ENCODE results near the gene EVA1B. TPM values are rescaled to one million over a fixed set of nuclear protein-coding genes. Genes with fewer than 3 reads are reported as not detected.

EVA1B gene
- total RNA-seq = 84.0 and 161 TPM in 2 replicates

GRCh38 chr1:36323636-36324352, at the start of gene EVA1B:
Gene EVA1B (minus strand): TSS chr1:36323645. CDS start chr1:36323037, 608 bp downstream.

DNA sequence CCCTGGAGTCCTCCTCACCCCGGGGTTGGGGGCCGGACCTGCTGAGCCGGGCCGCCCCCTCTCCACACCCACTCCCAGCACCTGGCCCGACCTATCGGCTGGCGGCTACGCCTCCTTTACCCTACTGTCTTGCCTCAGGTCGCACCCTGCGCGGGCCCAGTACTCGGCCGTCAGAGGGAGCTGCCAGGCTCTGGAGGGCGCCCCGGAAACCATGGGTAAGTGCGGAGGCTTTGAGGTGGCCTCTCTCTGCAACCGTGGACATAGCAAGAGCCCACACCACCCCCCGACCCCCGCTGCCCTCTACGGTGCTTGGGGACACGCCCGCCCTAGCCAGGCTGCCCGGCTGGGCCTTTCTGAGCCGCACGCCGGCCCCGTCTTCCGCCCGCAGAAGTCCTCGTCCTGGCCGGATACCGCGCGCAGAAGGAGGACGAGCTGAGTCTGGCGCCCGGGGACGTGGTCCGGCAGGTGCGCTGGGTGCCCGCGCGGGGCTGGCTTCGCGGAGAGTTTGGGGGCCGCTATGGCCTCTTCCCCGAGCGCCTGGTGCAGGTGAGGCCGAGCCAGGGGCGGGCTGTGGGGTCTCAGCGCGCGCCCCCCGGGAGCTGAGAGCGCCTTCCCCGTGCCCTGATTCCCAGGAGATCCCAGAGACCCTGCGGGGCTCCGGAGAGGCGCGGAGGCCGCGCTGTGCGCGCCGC, 17.1 kb downstream of the EVA1B start, which contains the start of gene SH3D21:
TSS of gene SH3D21 (plus strand) at position 159 of the 692 bp plus-strand sequence. CDS start at position 212, 53 bp downstream.

Other genes with a start within 250 kb of the EVA1B start
- not detected in 2 replicates for gene TEKT2, start 239.6 kb downstream of the EVA1B start, total RNA-seq
- gene ADPRS, start 234.8 kb downstream of the EVA1B start, total RNA-seq = 34.6 and 36.2 TPM in 2 replicates
- gene COL8A2, start 198.4 kb downstream of the EVA1B start, total RNA-seq = 9.2 and 19.6 TPM in 2 replicates
- gene TRAPPC3, start 174.2 kb downstream of the EVA1B start, total RNA-seq = 80.3 and 119 TPM in 2 replicates
- 66.8 and 120 TPM in 2 replicates for gene MAP7D1, start 167.5 kb downstream of the EVA1B start, total RNA-seq
- gene THRAP3, start 99.2 kb downstream of the EVA1B start, total RNA-seq = 66.8 and 104 TPM in 2 replicates
- gene SH3D21, start 17.3 kb downstream of the EVA1B start, total RNA-seq = 6.5 and 10.5 TPM in 2 replicates
- 13.1 and 35.9 TPM in 2 replicates for gene STK40, start 62.3 kb upstream of the EVA1B start, total RNA-seq
- gene LSM10, start 74.3 kb upstream of the EVA1B start, total RNA-seq = 8.9 and 9.7 TPM in 2 replicates
- 5.4 and 10.4 TPM in 2 replicates for gene OSCP1, start 126.8 kb upstream of the EVA1B start, total RNA-seq
- 43.0 and 57.0 TPM in 2 replicates for gene MRPS15, start 140.7 kb upstream of the EVA1B start, total RNA-seq
- 0.30 TPM in 1 of 2 replicates, not detected in the other for gene CSF3R, start 159.3 kb upstream of the EVA1B start, total RNA-seq